Panc1 (cell line): ENCODE results near the gene FRYL. TPM values are rescaled to one million over a fixed set of nuclear protein-coding genes. Genes with fewer than 3 reads are reported as not detected.
"Not testable (repeated sequence)": the region's sequence is repeated elsewhere in the genome, so short reads cannot be mapped to it uniquely, and the experiment has no call there.

ENCODE experiments used
- ATAC-seq: fragments of 200-7000 bp; cut with Tn5 transposase; 2 replicates; pipeline ENCODE4 v1.9.1; 2020; ENCODE audit warnings: mild to moderate bottlenecking, moderate library complexity
- BruUV-seq: library from RNA; stranded (reverse); fragments of 400-500 nt; replicated peaks from 2 replicates; lab custom pipeline; 2021; lab: Mats Ljungman, UMichigan
- CTCF ChIA-PET: fragments of 300-600 bp; sonication (Branson Sonifier 250); formaldehyde crosslinking; loops from one replicate; lab custom pipeline; 2022; ENCODE audit warnings: antibody characterized with exemption; lab: Charles Lee
- POLR2A ChIA-PET: fragments of 300-600 bp; sonication (Branson Sonifier 250); formaldehyde crosslinking; loops from one replicate; lab custom pipeline; 2022; ENCODE audit warnings: antibody characterized with exemption; lab: Charles Lee
- DNase-seq: peaks from one replicate; pipeline ENCODE4 v3.0.0-alpha.2; 2010; ENCODE audit warnings: low read depth, low spot score
- H3K27ac ChIP-seq: 2 replicates; pipeline ENCODE4 v1.5.1; 2011; ENCODE audit warnings: mild to moderate bottlenecking, low read length, inconsistent platforms
- H3K27me3 ChIP-seq: fragments of 200-500 bp; sonication (Bioruptor generic); 2 replicates; pipeline ENCODE4 v1.6.0; 2014; ENCODE audit warnings: low read length, inconsistent platforms; ENCODE audit not compliant: control insufficient read depth, insufficient read depth
- H3K36me3 ChIP-seq: fragments of 200-500 bp; sonication (Bioruptor generic); 2 replicates; pipeline ENCODE4 v1.5.1; 2014; ENCODE audit warnings: inconsistent platforms, mild to moderate bottlenecking, low read length, moderate library complexity; ENCODE audit not compliant: control insufficient read depth, insufficient read depth
- H3K4me1 ChIP-seq: 2 replicates; pipeline ENCODE4 v1.5.1; 2011; ENCODE audit warnings: inconsistent platforms, mild to moderate bottlenecking, low read length, moderate library complexity; ENCODE audit not compliant: control insufficient read depth, insufficient read depth
- H3K4me3 ChIP-seq, 2 experiments: 2 replicates each; pipeline ENCODE4 v1.5.1; 2011 to 2012; ENCODE audit warnings: low read depth in 2 of 2, low read length in 2 of 2, mild to moderate bottlenecking in 2 of 2, inconsistent platforms in 1 of 2, moderate library complexity in 1 of 2
- H3K9me3 ChIP-seq: fragments of 200-500 bp; sonication (Bioruptor generic); 2 replicates; pipeline ENCODE4 v1.5.1; 2014; ENCODE audit warnings: low read depth, mild to moderate bottlenecking, inconsistent platforms, low read length, moderate library complexity; ENCODE audit not compliant: control insufficient read depth, insufficient read depth
- CTCF ChIP-seq: fragments of 450-650 bp; IDR thresholded peaks from 2 replicates; pipeline ENCODE4 v1.5.1; 2017; ENCODE audit warnings: mild to moderate bottlenecking
- POLR2AphosphoS5 ChIP-seq: IDR thresholded peaks from 2 replicates; pipeline ENCODE4 v1.6.1; 2012; ENCODE audit warnings: mild to moderate bottlenecking, low read depth, low read length, moderate library complexity
- REST ChIP-seq, 2 experiments: IDR thresholded peaks; 2 replicates each; pipeline ENCODE4 v1.6.1; 2011 to 2012; ENCODE audit warnings: low read depth in 2 of 2, control low read depth in 1 of 2, low read length in 1 of 2, mild to moderate bottlenecking in 1 of 2, moderate library complexity in 1 of 2; ENCODE audit not compliant: insufficient read depth in 1 of 2
- SIN3A ChIP-seq: IDR thresholded peaks from 2 replicates; pipeline ENCODE4 v1.6.1; 2012; ENCODE audit warnings: low read depth, mild to moderate bottlenecking, low read length, moderate library complexity, borderline replicate concordance; ENCODE audit not compliant: insufficient read depth
- TCF7L2 ChIP-seq: IDR thresholded peaks from 2 replicates; pipeline ENCODE4 v1.6.1; 2011; ENCODE audit warnings: mild to moderate bottlenecking, low read depth, low read length, inconsistent platforms
- in situ Hi-C: cut with HindIII; loops from 2 replicates; pipeline ENCODE4 v1.10.0; 2016; ENCODE audit warnings: low sequenced_read_pairs, low pct_unique_long_range_greater_than_20kb
- intact Hi-C: fragments of 100-400 bp; cut with micrococcal nuclease; formaldehyde crosslinking; loops from one replicate; pipeline ENCODE4 v1.10.0; 2022; ENCODE audit not compliant: unreplicated experiment
- total RNA-seq: library from RNA; stranded (reverse); gene quantifications from one replicate; pipeline ENCODE4 v1.2.1, GENCODE V29; 2021; ENCODE audit not compliant: unreplicated experiment

FRYL gene
- total RNA-seq, 1 experiment from 2014 or later: 47.5 TPM

GRCh38 chr4:48816971-48817370, 36.9 kb upstream of the FRYL start:
- DNase-seq (no peak), ATAC-seq (no peak)
- no peak overlapping the region for H3K4me3 ChIP-seq
- ChIA-PET POLR2A (no interaction called here), CTCF (no interaction called here)
- TF ChIP-seq CTCF (no peak), REST (IDR thresholded peaks at IDR 0.05; ENCODE audit: insufficient read depth in 1 of 2, low read depth in 2 of 2, low read length in 1 of 2) (no peak), SIN3A (no peak), TCF7L2 (no peak), POLR2AphosphoS5 (no peak)
- no peaks in the 10 kb centered on the region for H3K27me3 ChIP-seq
- no peaks in the 10 kb centered on the region for H3K36me3 ChIP-seq
- in situ Hi-C loops (no loop called here), intact Hi-C loops (no loop called here)
- BruUV-seq: no TSS peak
- no peaks in the 10 kb centered on the region for H3K4me1 ChIP-seq
- no peaks in the 10 kb centered on the region for H3K9me3 ChIP-seq
- no peak overlapping the region for H3K27ac ChIP-seq

GRCh38 chr4:48816297-48816696, 36.2 kb upstream of the FRYL start:
- H3K36me3 ChIP-seq, POLR2A ChIA-PET, in situ Hi-C loops, DNase-seq, CTCF ChIA-PET, BruUV-seq, H3K4me3 ChIP-seq, ATAC-seq, H3K27me3 ChIP-seq, H3K9me3 ChIP-seq, H3K27ac ChIP-seq, intact Hi-C loops, H3K4me1 ChIP-seq: not testable (repeated sequence)

GRCh38 chr4:48815483-48815882, 35.4 kb upstream of the FRYL start:
- ATAC-seq (no peak), DNase-seq (no peak)
- BruUV-seq: no TSS peak
- Histone ChIP-seq H3K4me1 (no peaks in the 10 kb centered on the region), H3K27ac (no peak overlapping the region), H3K36me3 (no peaks in the 10 kb centered on the region), H3K9me3 (no peaks in the 10 kb centered on the region), H3K27me3 (no peaks in the 10 kb centered on the region), H3K4me3 (no peak overlapping the region)
- POLR2A ChIA-PET: no interaction called here
- intact Hi-C loops: no loop called here
- TF ChIP-seq POLR2AphosphoS5 (no peak), REST (IDR thresholded peaks at IDR 0.05; ENCODE audit: insufficient read depth in 1 of 2, low read depth in 2 of 2, low read length in 1 of 2) (no peak), CTCF (no peak), SIN3A (no peak), TCF7L2 (no peak)
- CTCF ChIA-PET: no interaction called here
- in situ Hi-C loops: no loop called here
